Panc1 (cell line): Measurements from ENCODE around the gene RAD52.

ENCODE experiments used
- POLR2AphosphoS5 ChIP-seq: IDR thresholded peaks from 2 replicates; pipeline ENCODE4 v1.6.1; 2012; ENCODE audit warnings: mild to moderate bottlenecking, low read depth, low read length, moderate library complexity
- SIN3A ChIP-seq: IDR thresholded peaks from 2 replicates; pipeline ENCODE4 v1.6.1; 2012; ENCODE audit warnings: low read depth, mild to moderate bottlenecking, low read length, moderate library complexity, borderline replicate concordance; ENCODE audit not compliant: insufficient read depth
- TCF7L2 ChIP-seq: IDR thresholded peaks from 2 replicates; pipeline ENCODE4 v1.6.1; 2011; ENCODE audit warnings: mild to moderate bottlenecking, low read depth, low read length, inconsistent platforms
- TF ChIP-seq, protein P1 (sequence below): fragments of 450-650 bp; IDR thresholded peaks from 2 replicates; pipeline ENCODE4 v1.5.1; 2017; ENCODE audit warnings: mild to moderate bottlenecking
- TF ChIP-seq, protein P2 (sequence below), 2 experiments: IDR thresholded peaks; 2 replicates each; pipeline ENCODE4 v1.6.1; 2011 to 2012; ENCODE audit warnings: low read depth in 2 of 2, control low read depth in 1 of 2, low read length in 1 of 2, mild to moderate bottlenecking in 1 of 2, moderate library complexity in 1 of 2; ENCODE audit not compliant: insufficient read depth in 1 of 2

DNA sequence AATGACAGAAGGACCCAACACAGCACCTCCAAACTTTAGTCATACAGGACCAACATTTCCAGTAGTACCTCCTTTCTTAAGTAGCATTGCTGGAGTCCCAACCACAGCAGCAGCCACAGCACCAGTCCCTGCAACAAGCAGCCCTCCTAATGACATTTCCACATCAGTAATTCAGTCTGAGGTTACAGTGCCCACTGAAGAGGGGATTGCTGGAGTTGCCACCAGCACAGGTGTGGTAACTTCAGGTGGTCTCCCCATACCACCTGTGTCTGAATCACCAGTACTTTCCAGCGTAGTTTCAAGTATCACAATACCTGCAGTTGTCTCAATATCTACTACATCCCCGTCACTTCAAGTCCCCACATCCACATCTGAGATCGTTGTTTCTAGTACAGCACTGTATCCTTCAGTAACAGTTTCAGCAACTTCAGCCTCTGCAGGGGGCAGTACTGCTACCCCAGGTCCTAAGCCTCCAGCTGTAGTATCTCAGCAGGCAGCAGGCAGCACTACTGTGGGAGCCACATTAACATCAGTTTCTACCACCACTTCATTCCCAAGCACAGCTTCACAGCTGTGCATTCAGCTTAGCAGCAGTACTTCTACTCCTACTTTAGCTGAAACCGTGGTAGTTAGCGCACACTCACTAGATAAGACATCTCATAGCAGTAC is 64.6 kb downstream of the RAD52 start:
- TF ChIP-seq, protein P1, sequence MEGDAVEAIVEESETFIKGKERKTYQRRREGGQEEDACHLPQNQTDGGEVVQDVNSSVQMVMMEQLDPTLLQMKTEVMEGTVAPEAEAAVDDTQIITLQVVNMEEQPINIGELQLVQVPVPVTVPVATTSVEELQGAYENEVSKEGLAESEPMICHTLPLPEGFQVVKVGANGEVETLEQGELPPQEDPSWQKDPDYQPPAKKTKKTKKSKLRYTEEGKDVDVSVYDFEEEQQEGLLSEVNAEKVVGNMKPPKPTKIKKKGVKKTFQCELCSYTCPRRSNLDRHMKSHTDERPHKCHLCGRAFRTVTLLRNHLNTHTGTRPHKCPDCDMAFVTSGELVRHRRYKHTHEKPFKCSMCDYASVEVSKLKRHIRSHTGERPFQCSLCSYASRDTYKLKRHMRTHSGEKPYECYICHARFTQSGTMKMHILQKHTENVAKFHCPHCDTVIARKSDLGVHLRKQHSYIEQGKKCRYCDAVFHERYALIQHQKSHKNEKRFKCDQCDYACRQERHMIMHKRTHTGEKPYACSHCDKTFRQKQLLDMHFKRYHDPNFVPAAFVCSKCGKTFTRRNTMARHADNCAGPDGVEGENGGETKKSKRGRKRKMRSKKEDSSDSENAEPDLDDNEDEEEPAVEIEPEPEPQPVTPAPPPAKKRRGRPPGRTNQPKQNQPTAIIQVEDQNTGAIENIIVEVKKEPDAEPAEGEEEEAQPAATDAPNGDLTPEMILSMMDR, result no peak
- TF ChIP-seq POLR2AphosphoS5 (no peak), SIN3A (no peak), TCF7L2 (no peak)
- TF ChIP-seq, protein P2, sequence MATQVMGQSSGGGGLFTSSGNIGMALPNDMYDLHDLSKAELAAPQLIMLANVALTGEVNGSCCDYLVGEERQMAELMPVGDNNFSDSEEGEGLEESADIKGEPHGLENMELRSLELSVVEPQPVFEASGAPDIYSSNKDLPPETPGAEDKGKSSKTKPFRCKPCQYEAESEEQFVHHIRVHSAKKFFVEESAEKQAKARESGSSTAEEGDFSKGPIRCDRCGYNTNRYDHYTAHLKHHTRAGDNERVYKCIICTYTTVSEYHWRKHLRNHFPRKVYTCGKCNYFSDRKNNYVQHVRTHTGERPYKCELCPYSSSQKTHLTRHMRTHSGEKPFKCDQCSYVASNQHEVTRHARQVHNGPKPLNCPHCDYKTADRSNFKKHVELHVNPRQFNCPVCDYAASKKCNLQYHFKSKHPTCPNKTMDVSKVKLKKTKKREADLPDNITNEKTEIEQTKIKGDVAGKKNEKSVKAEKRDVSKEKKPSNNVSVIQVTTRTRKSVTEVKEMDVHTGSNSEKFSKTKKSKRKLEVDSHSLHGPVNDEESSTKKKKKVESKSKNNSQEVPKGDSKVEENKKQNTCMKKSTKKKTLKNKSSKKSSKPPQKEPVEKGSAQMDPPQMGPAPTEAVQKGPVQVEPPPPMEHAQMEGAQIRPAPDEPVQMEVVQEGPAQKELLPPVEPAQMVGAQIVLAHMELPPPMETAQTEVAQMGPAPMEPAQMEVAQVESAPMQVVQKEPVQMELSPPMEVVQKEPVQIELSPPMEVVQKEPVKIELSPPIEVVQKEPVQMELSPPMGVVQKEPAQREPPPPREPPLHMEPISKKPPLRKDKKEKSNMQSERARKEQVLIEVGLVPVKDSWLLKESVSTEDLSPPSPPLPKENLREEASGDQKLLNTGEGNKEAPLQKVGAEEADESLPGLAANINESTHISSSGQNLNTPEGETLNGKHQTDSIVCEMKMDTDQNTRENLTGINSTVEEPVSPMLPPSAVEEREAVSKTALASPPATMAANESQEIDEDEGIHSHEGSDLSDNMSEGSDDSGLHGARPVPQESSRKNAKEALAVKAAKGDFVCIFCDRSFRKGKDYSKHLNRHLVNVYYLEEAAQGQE (IDR thresholded peaks at IDR 0.05; ENCODE audit: insufficient read depth in 1 of 2, low read depth in 2 of 2, low read length in 1 of 2), result no peak
